Activated CD8-positive, alpha-beta memory T cell treated with anti-CD3 and anti-CD28 coated beads for 4 hours (primary cell): Measurements from ENCODE around the gene PCDHGC4.

Experiments
- DNase-seq, 2 donors: peaks; one replicate each; pipeline ENCODE4 v3.0.0-alpha.2; 2020; ENCODE audit warnings: low read depth in 2 of 2

The PCDHGC4 gene

DNA sequence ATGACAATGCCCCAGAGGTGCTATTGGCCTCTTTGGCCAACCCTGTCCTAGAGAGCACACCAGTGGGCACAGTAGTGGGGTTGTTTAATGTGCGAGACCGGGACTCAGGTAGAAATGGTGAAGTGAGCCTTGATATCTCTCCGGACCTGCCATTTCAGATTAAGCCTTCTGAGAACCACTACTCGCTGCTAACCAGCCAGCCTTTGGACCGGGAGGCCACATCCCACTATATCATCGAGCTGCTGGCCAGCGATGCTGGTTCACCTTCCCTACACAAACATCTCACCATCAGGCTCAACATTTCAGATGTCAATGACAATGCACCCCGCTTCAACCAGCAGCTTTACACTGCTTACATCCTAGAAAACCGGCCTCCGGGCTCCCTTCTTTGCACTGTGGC lies 5.4 kb downstream of the PCDHGC4 start:
- DNase-seq: no peak

DNA sequence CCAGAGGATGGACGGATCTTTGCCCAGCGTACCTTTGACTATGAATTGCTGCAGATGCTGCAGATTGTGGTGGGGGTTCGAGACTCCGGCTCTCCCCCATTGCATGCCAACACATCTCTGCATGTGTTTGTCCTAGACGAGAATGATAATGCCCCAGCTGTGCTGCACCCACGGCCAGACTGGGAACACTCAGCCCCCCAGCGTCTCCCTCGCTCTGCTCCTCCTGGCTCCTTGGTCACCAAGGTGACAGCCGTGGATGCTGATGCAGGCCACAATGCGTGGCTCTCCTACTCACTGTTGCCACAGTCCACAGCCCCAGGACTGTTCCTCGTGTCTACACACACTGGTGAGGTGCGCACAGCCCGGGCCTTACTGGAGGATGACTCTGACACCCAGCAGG lies 5.9 kb downstream of the PCDHGC4 start:
- no peak for DNase-seq

DNA sequence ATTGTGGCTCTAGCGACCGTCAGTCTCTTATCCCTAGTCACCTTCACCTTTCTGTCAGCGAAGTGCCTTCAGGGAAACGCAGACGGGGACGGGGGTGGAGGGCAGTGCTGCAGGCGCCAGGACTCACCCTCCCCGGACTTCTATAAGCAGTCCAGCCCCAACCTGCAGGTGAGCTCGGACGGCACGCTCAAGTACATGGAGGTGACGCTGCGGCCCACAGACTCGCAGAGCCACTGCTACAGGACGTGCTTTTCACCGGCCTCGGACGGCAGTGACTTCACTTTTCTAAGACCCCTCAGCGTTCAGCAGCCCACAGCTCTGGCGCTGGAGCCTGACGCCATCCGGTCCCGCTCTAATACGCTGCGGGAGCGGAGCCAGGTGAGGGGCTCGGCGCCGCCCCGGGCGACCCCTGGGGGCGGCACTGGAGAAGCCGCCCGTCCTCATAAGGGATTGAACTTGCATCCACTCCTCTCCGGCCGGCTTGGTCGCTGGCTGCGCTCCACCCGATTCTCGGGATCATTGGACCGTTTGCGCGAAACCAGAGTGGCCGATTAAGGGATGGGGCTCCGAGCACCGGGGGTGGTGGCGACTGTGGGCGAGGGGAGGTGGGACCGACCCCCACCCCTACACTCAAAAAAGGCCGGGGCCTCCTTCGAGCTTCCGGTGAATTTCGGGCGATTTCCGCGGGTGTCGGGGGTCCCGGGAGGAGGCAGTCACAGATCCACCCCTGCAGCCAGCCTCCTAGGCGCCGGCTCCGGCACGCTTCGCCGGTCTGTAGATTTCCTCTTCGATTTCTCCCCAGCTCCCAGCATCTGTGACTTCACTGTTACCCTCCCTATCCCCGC lies 6.7 kb downstream of the PCDHGC4 start:
- DNase-seq: no peak

DNA sequence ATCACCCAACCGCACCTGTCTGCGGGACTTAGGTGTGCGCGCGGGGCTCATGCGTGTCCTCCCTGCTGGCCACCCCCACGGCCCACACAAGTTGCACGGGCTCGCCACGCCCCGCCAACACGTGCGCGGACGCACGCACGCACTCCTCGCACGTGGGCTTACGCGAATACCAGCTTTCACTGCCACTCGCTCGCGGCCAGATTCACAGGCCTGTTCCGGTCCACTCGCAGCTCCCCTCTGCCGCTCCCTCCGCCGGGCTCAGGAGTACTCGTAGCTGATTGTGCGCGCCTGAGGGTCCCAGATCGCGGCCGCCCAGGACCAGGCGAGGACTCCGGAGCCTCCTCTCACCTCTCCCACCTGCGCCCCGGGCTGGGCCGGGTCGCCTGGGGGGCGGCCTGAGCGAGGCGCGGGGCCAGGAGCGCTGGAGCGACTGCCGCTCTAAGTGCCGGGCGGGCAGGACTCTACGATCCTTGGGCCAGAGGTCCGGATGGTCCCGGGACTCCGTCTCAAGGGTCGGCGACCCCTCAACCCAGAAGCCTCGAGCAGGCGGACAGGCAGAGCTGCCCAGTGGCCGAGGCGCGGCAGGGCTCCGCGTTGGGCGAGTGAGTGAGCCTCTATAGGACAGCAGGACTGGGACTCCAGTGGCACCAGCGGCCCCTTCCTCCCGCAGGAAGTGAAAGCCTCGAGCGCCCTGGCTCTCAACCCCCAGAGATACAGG lies 7.5 kb downstream of the PCDHGC4 start:
- no peak for DNase-seq

DNA sequence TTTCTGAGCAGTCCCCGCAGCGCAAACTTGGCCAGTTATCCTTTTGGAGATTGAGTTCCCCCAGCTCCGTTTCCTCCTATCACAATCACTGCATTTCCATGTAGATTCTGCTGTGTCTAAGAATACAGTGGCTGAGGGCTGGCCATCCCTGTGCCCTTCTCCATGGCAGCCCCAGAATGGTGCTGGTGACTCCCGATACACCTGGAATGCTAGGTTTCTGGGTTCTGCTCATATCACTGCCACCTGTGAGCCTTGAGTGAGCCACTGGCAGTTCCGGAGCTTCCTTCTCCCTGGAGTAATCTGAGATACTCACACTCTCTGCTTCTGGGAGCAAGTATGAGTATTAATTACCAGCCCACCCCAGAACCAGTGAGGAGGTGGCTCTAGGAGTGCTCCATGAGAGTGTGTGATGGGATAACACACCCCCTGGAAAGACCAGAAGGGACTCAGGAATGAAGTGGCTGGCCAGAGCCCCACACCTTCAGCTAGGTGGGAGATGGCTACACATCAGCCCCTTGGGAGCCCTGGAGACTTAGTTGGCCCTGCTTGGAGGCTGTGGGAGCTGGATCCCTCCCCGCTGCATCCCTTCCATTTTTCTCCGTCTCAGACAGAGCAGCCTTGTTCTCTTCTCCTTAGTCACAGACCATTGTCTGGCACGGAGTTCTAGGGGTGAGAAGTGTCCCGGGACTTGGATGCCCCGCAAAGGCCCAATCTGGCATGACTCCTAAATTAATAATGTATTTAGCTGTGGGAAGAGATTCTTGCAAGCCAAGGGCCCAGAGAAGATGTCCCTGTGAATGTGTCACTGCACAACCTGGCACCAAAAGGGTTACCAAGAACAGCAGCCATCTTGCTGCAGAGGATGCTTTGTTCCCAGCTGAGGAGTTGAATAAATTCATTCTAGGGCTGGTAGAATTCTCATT lies 8.9 kb downstream of the PCDHGC4 start:
- no peak for DNase-seq

DNA sequence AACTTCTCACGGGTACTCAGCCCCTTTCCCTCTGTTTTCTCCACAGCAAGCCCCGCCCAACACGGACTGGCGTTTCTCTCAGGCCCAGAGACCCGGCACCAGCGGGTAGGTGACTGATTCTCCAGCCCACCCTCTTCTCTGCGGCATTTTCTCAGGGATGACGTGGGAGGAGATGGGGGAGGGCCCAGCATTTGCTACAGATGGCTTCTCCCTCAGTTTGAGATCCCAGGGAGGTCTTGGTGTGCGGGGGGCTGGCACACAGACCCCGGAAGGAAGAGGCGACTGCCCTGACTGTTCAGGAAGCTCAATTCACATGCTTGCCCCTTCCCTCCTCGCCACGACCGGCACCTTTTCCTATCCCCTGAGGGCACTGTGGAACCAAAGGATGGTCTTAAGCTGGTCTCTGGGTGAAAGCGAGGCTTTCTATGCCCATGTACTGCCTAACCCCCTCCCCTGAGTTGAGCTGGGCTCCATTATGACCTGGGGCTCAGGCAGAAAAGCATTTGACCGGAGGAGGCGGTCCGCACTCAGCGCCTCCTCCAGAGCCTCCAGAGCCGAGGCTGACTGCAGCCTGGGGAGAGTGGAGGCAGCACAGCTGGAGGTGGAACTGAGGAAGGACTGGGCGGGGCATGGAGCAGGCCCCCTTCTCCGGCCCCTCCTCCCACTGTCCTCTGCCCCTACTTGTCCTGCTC lies 10.1 kb downstream of the PCDHGC4 start:
- no peak for DNase-seq

DNA sequence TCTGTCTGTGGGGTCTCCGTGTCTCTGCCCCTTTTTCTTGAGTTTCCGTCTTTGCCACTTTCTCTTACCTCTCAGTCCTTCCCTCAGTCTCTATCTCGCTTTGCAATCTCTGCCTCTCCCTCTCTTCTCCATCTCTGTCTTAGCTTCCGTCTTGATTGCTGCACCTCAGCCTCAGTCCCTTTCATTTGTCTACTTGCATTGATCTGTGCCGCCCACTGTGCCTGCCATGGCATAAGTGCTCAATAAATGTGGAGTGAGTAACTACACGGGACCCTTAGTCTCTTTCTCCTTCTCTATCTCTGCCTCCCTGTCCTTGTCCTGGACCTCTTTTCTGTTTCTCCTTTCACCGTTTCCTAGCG lies 10.6 kb downstream of the PCDHGC4 start:
- DNase-seq: no peak

DNA sequence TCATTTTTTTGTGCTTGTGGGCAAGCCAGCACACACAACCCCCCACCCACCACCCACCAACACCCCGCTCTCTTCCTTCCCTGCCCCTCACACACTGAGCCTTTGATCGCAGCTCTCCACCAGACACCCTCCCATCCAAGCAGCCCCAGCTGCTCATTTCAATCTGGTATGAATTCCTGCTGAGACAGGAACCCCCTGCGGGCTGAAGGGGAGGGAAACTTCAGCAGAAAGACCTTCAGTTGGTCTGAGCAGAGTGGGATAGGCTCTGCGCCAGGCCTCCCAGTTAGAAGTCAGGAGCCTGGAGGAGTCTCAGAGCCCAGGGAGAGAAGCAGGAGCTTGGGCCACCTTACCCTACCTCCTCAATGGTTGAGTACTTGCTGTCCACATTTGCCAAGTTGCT lies 11.2 kb downstream of the PCDHGC4 start:
- no peak for DNase-seq

DNA sequence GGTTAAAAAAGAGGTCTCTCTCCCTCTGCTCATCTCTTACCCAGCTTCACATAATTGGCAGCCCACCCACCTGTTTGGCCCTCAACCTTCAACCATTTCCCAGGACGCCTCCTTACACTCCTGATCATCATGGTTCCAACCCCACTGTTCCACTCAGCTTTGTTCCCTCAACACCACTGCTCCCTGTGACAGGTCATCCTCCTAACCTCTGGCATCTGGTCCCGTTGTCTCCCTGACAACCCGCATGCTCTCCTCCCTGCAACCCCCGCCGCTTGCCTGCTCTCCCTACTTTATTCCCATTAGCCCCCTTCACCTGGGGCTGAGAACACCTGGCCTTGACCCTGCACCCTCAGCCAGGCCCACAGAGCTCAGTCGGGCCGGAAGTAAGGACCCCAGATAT lies 16.9 kb downstream of the PCDHGC4 start:
- no peak for DNase-seq

DNA sequence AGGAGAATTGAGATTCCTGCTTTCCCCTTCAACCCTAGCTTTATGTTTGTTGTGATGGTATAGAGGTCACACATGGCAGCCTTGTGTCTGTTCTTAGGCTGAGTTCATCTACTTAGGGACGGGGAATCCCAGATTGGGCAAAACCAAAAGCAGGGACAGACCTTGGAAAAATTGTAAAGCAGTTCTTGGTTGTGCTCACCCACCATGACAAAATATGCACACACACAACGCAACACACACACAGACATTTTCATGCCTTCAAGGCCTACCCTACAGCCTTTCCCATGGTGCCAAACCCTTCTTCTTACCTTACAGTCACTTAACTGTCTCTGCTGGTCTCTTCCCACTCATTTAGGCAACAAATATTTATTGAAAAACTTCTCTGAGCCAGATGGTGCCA lies 18.9 kb downstream of the PCDHGC4 start:
- DNase-seq: no peak

DNA sequence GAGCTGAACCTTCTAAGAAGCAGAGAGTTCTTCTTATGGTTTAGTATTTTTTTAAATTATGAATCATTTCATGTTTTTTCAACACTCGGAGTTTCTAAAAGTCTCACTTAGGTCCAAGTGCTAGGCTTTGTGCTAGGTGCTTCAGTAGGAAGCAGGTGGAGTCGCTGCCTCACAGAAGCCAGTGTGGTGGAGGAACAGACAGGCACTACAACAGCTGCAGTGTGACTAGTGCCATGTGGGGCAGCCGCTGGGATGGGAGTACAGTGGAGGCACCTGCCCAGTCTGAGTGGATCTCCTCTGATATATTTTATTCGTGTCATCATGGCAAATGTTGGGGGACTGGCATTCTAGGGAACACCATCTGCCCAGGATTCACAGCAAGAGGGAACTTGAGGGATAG lies 19.4 kb downstream of the PCDHGC4 start:
- no peak for DNase-seq

DNA sequence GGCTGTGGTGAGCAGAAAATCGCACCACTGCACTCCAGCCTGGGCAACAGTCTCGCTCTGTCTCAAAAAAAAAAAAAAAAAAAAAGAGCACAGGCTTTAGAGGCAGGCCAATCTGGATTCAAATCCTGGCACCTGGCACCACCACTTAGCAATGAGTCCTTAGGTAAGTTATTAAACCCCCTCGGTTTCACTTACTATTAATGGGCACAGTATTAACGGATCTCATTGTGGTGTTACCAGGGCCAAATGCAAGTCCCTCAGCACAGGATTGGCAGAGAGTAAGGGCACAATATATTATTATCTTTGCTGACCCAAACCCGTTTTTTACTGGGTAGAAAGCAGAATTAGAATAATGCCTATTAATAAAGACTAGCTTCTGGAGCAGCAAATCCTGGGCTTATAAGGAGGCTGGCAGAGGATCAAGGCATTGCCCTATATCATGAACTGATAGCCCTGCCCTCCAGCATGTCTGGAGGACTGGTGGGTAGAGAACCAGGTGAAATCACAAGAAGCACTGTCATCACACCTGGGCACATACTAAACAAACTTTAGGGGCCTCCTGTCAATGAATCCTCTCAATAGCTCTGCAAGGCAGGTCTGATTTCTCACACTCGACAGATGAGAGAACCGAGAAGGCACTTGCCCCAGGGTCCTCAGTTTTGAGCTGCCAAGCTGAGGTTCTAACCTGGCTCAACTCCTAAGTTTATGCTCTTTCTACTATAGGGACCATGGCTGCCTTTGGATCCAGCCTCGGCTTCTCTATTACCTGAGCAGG lies 21.7 kb downstream of the PCDHGC4 start:
- DNase-seq: no peak

DNA sequence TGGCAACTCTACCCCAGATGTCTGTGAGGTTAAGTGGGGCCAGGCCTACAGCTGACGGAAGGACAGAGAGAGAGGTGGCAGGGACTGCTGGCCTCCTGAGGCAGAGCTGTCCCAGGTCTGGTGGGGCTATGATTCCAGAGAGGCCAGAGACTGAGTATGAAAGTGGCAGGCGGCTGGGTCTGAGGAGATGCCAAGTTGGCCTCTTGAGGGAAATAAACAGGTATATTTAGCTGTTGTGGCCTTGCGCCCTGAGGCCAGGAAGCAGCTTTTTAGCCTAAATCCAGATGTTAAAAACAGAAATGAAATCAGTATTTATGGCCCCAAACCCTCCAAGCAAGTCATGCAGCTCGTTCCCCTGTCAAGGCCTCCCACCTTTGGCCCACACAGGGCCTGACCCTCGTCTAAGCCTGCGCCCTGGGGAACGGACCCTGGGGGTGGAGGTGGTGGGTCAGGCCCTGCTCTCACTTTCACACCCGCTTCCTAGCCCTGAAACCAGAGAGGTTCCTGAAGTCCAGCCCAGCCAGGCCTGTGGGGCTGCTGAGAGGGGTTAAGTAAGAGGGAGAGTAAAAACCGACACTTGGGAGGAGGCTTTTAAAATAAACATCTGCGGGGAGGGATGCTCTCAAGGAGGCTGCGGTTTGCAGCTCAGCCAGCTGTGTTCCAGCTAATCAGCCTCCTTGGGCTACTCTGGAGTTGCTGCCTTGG lies 22.7 kb downstream of the PCDHGC4 start:
- DNase-seq: no peak

DNA sequence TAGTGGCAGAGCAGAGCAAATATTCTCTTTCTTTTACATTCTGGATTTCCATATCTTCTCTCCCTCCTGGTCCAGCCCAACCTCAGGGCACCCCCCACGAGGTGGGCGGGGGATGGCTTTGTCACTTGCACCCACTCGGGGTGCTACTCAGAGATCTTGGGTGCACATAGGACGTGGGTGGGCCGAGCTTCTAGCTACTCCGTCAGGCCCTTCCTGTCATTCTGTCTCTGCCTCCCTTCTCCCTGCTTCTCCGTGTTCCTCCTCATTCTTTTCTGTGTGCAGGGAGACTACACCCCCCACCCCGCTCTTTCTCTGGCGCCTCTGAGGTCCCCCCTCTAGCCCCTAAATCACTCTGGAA lies 23.6 kb downstream of the PCDHGC4 start:
- no peak for DNase-seq

DNA sequence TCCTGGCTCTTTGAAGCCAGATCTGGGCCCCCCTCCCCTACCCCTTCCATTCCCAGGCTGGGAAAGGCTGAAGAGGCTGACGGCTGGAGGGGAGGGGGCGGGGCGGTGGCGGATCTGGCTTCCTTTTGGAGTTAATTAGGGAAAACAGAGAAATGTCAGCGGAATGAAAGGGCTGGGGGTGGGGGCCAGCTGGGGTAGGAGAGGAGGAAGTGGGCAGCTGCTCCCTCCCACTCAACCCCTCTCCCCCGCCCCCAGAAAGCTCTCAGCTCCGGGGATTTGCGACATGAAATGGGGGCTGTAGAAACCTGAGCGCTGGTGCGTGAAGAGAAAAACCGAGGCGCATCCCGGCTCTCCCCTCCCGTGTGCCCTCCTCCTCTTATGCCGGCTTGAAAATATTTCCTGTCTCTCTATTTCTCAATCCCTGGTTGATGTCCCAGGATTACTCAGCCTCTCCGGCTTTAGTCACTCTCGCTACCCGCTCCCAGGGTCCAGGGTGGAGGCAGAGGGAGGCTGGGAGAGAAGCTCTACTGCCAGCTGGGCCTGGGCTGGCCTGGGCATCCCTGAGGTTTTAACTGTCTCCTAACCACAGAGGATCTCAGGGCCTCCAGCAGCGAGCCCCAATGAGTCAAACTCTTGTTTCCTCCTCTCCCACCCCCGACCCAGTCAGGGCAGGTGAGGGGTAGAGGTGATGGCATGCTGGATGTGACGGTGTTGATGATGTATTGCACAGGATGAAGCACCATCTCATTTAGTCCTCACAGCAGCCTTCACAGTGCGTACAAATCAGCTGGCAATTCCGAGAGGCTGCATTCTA lies 24.2 kb downstream of the PCDHGC4 start:
- no peak for DNase-seq

DNA sequence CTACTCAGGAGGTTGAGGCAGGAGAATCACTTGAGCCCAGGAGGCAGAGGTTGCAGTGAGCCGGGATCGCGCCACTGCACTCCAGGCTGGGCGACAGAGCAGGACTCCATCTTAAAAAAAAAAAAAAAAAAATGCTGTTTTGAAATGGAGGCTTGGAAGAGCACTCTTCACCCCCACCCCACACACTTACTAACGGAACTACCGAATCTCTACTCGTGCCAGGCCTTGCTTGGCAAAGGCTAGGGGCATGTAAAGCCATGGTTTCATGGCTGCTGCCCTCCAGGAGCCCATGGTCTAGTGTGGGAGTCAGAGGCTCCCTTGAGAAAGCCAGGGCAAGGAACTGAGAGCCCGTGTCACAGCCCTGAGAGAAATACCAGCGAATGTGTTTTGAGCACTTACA lies 25.3 kb downstream of the PCDHGC4 start:
- no peak for DNase-seq

DNA sequence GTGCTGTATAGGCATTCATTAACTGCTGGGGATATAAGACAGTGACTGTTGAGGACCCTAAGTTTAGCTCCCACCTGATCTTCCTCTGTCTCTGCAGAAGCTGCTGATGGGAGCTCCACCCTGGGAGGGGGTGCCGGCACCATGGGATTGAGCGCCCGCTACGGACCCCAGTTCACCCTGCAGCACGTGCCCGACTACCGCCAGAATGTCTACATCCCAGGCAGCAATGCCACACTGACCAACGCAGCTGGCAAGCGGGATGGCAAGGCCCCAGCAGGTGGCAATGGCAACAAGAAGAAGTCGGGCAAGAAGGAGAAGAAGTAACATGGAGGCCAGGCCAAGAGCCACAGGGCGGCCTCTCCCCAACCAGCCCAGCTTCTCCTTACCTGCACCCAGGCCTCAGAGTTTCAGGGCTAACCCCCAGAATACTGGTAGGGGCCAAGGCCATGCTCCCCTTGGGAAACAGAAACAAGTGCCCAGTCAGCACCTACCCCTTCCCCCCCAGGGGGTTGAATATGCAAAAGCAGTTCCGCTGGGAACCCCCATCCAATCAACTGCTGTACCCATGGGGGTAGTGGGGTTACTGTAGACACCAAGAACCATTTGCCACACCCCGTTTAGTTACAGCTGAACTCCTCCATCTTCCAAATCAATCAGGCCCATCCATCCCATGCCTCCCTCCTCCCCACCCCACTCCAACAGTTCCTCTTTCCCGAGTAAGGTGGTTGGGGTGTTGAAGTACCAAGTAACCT lies 26.2 kb downstream of the PCDHGC4 start:
- no peak for DNase-seq

DNA sequence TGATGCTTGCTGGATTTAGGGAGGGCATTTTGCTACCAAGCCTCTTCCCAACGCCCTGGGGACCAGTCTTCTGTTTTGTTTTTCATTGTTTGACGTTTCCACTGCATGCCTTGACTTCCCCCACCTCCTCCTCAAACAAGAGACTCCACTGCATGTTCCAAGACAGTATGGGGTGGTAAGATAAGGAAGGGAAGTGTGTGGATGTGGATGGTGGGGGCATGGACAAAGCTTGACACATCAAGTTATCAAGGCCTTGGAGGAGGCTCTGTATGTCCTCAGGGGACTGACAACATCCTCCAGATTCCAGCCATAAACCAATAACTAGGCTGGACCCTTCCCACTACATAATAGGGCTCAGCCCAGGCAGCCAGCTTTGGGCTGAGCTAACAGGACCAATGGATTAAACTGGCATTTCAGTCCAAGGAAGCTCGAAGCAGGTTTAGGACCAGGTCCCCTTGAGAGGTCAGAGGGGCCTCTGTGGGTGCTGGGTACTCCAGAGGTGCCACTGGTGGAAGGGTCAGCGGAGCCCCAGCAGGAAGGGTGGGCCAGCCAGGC lies 27.0 kb downstream of the PCDHGC4 start:
- DNase-seq: no peak
